H7 (cell line): Measurements from ENCODE around the gene CCDC73. TPM values are rescaled to one million over a fixed set of nuclear protein-coding genes. Genes with fewer than 3 reads are reported as not detected.
A peak's percentile ranks its signal among the peaks of the same experiment; 100 is the strongest.

Experiments used
- DNase-seq: peaks from one replicate; pipeline ENCODE4 v3.0.0; 2012
- H3K27me3 ChIP-seq: 2 replicates; pipeline ENCODE4 v1.6.0; 2011; ENCODE audit warnings: mild to moderate bottlenecking, low read length; ENCODE audit not compliant: control insufficient read depth, insufficient read depth
- H3K36me3 ChIP-seq: replicated peaks from 2 replicates; pipeline ENCODE4 v1.5.1; 2011; ENCODE audit warnings: low read length; ENCODE audit not compliant: control insufficient read depth, insufficient read depth
- H3K4me3 ChIP-seq: 2 replicates; pipeline ENCODE4 v1.5.1; 2011; ENCODE audit warnings: low read depth, mild to moderate bottlenecking, control low read depth, low read length, moderate library complexity; ENCODE audit not compliant: insufficient read depth
- total RNA-seq: library from RNA; depleted of rRNA; stranded (reverse); fragments of >200 nt; shearing (Covaris generic); gene quantifications from 2 replicates; pipeline ENCODE4 v1.2.3, GENCODE V29; 2014; rRNA removed

The CCDC73 gene
- total RNA-seq, 1 experiment from 2014 or later, result not detected

DNA sequence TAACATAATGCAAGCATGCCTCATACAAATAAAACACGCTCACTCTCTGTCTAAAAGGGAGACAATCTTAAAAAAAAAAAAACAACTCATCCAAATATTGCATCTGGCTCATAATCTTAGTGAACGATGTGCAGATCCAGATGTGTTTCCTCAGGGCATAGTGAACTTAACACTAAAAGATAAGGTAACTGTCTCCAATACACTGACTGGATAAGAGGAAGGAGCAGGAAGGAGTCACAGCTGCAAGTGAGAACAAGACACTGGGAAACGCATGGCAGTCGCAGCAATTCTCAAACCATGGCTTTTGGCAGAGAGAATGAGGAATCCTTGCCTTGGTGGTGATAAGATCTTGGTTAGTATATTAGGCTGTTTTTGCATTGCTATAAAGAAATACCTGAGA, 220.0 kb downstream of the CCDC73 start:
- no peaks in the 10 kb centered on the region for H3K36me3 ChIP-seq
- DNase-seq, result no peak
- no peaks in the 10 kb centered on the region; the same call in 1 of the 2 replicates for H3K27me3 ChIP-seq
- H3K4me3 ChIP-seq, result no peak overlapping the region

DNA sequence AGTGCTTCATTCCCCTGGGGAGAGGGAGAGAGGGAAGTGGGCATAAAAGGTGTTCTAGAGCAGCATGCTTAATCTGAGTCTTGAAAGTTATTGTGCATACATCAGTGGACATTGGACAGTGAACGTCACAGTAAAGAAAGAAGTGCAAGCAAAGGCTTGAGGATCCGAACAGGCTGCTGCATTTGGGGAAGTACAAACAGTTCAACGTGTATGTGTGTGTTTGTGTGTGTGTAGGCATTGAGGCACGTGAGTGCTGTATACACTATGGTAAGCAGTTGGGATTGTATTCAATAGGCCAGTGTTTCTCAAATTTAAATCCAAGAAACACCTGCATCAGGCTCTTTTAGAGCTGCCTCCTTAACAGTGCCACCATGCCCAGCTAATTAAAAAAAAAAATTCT, 221.2 kb downstream of the CCDC73 start:
- Histone ChIP-seq H3K36me3 (no peaks in the 10 kb centered on the region), H3K27me3 (no peaks in the 10 kb centered on the region; the same call in 1 of the 2 replicates), H3K4me3 (no peak overlapping the region)
- DNase-seq, result no peak

DNA sequence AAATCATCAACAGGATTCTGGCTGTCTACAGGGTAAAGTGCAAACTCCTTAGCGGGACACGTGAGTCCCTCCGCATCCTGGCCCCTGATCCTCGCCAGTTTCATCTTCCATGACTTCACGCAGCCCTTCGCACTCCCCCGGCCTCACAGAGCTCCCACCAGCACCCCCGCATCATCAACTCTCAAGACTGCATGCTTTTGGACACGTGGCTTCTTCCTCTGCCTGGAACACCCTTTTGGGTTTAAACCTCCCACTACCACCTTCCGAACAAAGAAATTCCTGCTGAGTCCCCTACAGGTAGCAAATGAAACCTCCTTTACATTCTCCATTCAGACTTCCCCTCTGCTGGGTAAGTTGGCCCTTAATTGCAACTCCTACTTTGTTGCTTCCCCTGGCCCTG, 223.4 kb downstream of the CCDC73 start:
- peak; percentile 43 for DNase-seq

DNA sequence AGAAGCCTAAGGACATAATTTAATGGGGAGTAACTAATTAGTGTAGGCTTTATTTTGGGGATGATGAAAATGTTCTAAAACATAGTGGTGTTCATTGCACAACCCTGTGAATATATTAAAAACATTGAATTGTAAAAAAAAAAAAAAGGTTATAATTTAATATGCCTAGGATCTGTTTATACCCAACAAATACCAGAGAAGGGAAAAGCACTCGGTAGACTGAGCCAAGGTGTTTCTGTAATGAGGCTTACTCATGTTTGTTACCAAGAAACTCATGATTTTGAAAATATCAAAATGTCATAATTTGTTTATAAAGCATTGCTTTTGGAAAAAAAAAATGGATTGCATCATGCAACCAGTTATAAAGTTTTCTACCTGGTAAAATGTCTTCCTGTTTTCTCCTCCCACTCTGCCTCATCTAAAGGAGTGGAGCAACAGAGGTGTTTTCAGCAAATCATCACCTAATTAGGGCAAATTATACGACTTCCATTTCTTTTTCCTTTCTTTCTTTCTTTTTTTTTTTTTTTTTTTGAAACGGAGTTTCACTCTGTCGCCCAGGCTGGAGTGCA, 225.1 kb downstream of the CCDC73 start:
- H3K4me3 ChIP-seq, result no peak overlapping the region
- no peak for DNase-seq
- H3K27me3 ChIP-seq, result no peaks in the 10 kb centered on the region; the same call in 1 of the 2 replicates
- H3K36me3 ChIP-seq, result no peaks in the 10 kb centered on the region

More for the DNA sequence above, 223.4 kb downstream of the CCDC73 start:
- Histone ChIP-seq H3K4me3 (no peak overlapping the region), H3K36me3 (no peaks in the 10 kb centered on the region), H3K27me3 (no peaks in the 10 kb centered on the region; the same call in 1 of the 2 replicates)

GRCh38 chr11:32567154-32567553, 227.3 kb downstream of the CCDC73 start:
- H3K27me3 ChIP-seq, result no peaks in the 10 kb centered on the region; the same call in 1 of the 2 replicates
- H3K4me3 ChIP-seq, result no peak overlapping the region
- no peaks in the 10 kb centered on the region for H3K36me3 ChIP-seq
- no peak for DNase-seq

- Histone ChIP-seq H3K4me3 (no peak overlapping the region), H3K36me3 (no peaks in the 10 kb centered on the region), H3K27me3 (no peaks in the 10 kb centered on the region; the same call in 1 of the 2 replicates)
- DNase-seq, result no peak
Observed at GRCh38 chr11:32566517-32566916, 227.9 kb downstream of the CCDC73 start.

DNA sequence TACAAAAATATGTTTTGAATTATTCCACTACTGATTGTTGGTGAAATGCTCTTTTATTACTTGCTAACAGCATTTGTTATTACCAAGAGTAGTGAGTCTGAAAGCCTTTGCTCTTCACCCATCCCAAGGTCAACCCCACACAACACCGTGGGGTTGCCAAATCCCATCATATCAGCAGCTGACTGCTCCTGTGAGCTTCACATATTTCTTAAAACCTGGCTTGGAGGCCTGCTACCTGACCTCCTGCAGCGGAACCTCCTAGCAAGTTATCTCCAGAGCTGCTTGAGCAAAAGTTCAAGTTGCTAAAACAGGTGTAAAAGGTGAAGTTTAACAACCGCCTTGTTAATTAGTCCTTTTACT, 230.9 kb downstream of the CCDC73 start:
- DNase-seq, result no peak
- no peaks in the 10 kb centered on the region for H3K36me3 ChIP-seq

DNA sequence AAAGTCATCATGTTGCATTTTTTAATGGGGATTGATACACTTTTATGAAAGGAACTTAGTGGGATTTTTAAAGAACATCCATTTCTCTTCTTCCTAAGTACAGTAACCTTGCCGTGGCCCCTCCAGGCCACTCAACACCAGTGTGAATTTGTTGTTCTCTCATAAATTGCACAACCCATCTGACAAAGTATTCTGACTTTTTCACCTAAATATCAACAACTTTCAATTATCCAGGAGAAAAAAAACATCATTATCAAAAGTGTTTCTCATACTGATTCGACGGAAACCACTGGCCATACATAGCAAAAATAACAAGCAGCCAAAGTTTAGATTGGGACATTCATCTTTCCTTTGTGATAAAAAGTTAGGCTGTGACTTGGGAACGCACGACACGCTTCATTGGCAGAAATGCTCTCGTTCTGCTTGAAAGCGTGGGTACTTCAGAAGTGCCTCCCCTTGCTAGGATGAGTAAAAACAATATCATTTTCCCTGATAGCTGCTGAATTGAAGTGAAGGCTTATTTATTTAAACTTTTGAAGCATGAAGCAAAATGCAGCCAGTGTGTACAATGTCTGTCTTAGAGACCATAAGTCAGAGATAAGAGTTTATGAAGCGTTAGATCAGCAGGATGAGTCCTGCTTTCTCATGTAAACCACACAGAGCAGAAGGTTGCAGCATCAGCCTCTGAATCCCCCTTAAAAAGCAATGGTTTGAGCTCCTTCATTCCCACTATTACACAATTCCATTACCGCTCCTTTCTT, 231.4 kb downstream of the CCDC73 start:
- Histone ChIP-seq H3K4me3 (no peak overlapping the region), H3K36me3 (no peaks in the 10 kb centered on the region), H3K27me3 (no peaks in the 10 kb centered on the region)
- DNase-seq, result no peak

More for the DNA sequence above, 230.9 kb downstream of the CCDC73 start:
- H3K27me3 ChIP-seq, result no peaks in the 10 kb centered on the region
- H3K4me3 ChIP-seq, result no peak overlapping the region

DNA sequence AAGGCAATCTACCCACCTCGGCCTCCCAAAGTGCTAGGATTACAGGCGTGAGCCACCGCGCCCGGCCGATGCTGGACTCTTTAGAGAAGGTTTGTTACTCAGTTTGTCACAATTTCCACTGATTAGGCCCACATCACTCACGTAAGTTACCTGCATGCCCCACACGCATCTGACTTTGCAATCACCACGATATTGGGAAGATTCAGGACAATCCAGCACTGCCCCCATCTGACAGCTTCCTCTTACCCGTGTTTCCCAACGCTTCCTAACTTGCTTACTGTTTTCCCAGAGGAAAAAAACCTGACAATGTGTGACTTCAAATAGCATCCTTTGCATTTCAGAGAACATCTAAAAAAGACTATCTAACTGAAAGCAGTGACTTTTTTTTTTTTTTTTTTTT, 232.6 kb downstream of the CCDC73 start:
- Histone ChIP-seq H3K36me3 (no peaks in the 10 kb centered on the region), H3K27me3 (no peaks in the 10 kb centered on the region), H3K4me3 (no peak overlapping the region)
- no peak for DNase-seq

- no peaks in the 10 kb centered on the region for H3K36me3 ChIP-seq
- H3K4me3 ChIP-seq, result no peak overlapping the region
- H3K27me3 ChIP-seq, result no peaks in the 10 kb centered on the region
- DNase-seq, result no peak
Observed at GRCh38 chr11:32555895-32556294, 238.6 kb downstream of the CCDC73 start.

- no peaks in the 10 kb centered on the region for H3K36me3 ChIP-seq
- H3K27me3 ChIP-seq, result no peaks in the 10 kb centered on the region
- no peak for DNase-seq
- no peak overlapping the region for H3K4me3 ChIP-seq
Observed at GRCh38 chr11:32555091-32555490, 239.4 kb downstream of the CCDC73 start.

Other genes starting within 250 kb of the CCDC73 start
- gene EIF3M, start 210.8 kb downstream of the CCDC73 start, total RNA-seq, result 651 and 652 TPM in 2 replicates
- 0.35 and 0.44 TPM in 2 replicates for gene PRRG4, start 35.3 kb upstream of the CCDC73 start, total RNA-seq
- 23.7 and 44.9 TPM in 2 replicates for gene QSER1, start 98.1 kb upstream of the CCDC73 start, total RNA-seq
- 5.6 and 6.2 TPM in 2 replicates for gene DEPDC7, start 221.2 kb upstream of the CCDC73 start, total RNA-seq
- gene TCP11L1, start 244.9 kb upstream of the CCDC73 start, total RNA-seq, result 10.6 and 12.5 TPM in 2 replicates